ENCODE measurements around the gene SCN2B.

- TF ChIP-seq CTCF (conservative IDR thresholded peaks at IDR 0.05; ENCODE audit: low read length) (no peak), EZH2phosphoT487 (IDR thresholded peaks at IDR 0.05; ENCODE audit: borderline replicate concordance) (no peak)
Observed at GRCh38 chr11:118219732-118220131, 43.3 kb upstream of the SCN2B start.

Measured in Loucy (cell line).